WTC11 (cell line): ENCODE data around the gene EIF5A. TPM values are rescaled to one million over a fixed set of nuclear protein-coding genes. Genes with fewer than 3 reads are reported as not detected.

Experiments used
- ATAC-seq: fragments of 200-7000 bp; cut with Tn5 transposase; 2 replicates; pipeline ENCODE4 v1.10.0; 2021; ENCODE audit warnings: mild to moderate bottlenecking, moderate library complexity
- CTCF ChIA-PET: fragments of 300-600 bp; sonication (Branson Sonifier 250); formaldehyde crosslinking; loops from one replicate; lab custom pipeline; 2021; ENCODE audit warnings: antibody characterized with exemption; lab: Charles Lee
- POLR2A ChIA-PET: fragments of 350-600 bp; sonication (Branson Sonifier 250); formaldehyde crosslinking; loops from one replicate; lab custom pipeline; 2021; ENCODE audit warnings: antibody characterized with exemption; lab: Charles Lee
- DNase-seq: peaks from one replicate; pipeline ENCODE4 v3.0.0; 2021; ENCODE audit warnings: low spot score
- H3K27ac Mint-ChIP-seq: 2 replicates; pipeline ENCODE4 v1.8.0; 2021; ENCODE audit warnings: mixed read lengths
- H3K27me3 Mint-ChIP-seq: 2 replicates; pipeline ENCODE4 v1.8.0; 2021; ENCODE audit warnings: low read depth, mild to moderate bottlenecking, moderate library complexity, mixed read lengths
- H3K36me3 Mint-ChIP-seq: 2 replicates; pipeline ENCODE4 v1.8.0; 2021; ENCODE audit warnings: mixed read lengths
- H3K4me1 Mint-ChIP-seq: 2 replicates; pipeline ENCODE4 v1.8.0; 2022; ENCODE audit warnings: mixed read lengths
- H3K4me3 Mint-ChIP-seq: 2 replicates; pipeline ENCODE4 v1.8.0; 2021; ENCODE audit warnings: mild to moderate bottlenecking, moderate library complexity, mixed read lengths
- H3K9me3 Mint-ChIP-seq: 2 replicates; pipeline ENCODE4 v1.8.0; 2021; ENCODE audit warnings: mixed read lengths
- ATF1 ChIP-seq: sonication (generic); formaldehyde crosslinking; IDR thresholded peaks from 2 replicates; pipeline ENCODE4 v1.8.1; 2023; ENCODE audit warnings: mild to moderate bottlenecking, moderate library complexity, missing genetic modification reagents
- ETV6 ChIP-seq: sonication (generic); formaldehyde crosslinking; IDR thresholded peaks from 2 replicates; pipeline ENCODE4 v1.8.1; 2022; ENCODE audit warnings: mild to moderate bottlenecking, missing genetic modification reagents
- JAZF1 ChIP-seq: fragments of 250-450 bp; sonication (Bioruptor Pico); IDR thresholded peaks from 2 replicates; pipeline ENCODE4 v1.9.0; 2021; ENCODE audit warnings: moderate library complexity, mild to moderate bottlenecking, inconsistent platforms
- NFYB ChIP-seq: sonication (generic); formaldehyde crosslinking; conservative IDR thresholded peaks from 2 replicates; pipeline ENCODE4 v1.8.0; 2022; ENCODE audit warnings: low read depth, missing genetic modification reagents
- TEAD4 ChIP-seq: sonication (generic); formaldehyde crosslinking; IDR thresholded peaks from 2 replicates; pipeline ENCODE4 v1.8.0; 2022; ENCODE audit warnings: mild to moderate bottlenecking, missing genetic modification reagents
- ZNF263 ChIP-seq: sonication (generic); formaldehyde crosslinking; IDR thresholded peaks from 2 replicates; pipeline ENCODE4 v1.8.1; 2022; ENCODE audit warnings: low read depth, mild to moderate bottlenecking, moderate library complexity, missing genetic modification reagents
- total RNA-seq: library from RNA; stranded (reverse); gene quantifications from 3 replicates; pipeline ENCODE4 v1.2.3, GENCODE V29; 2021
- TF ChIP-seq, protein P1 (sequence below): sonication (generic); formaldehyde crosslinking; conservative IDR thresholded peaks from 2 replicates; pipeline ENCODE4 v1.8.1; 2023; ENCODE audit warnings: mild to moderate bottlenecking, low read depth, missing genetic modification reagents, moderate library complexity
- TF ChIP-seq, protein P2 (sequence below): sonication (generic); formaldehyde crosslinking; IDR thresholded peaks from 2 replicates; pipeline ENCODE4 v1.8.1; 2022; ENCODE audit warnings: missing genetic modification reagents, borderline replicate concordance
- TF ChIP-seq, protein P3 (sequence below): fragments of 250-450 bp; sonication (Bioruptor Pico); IDR thresholded peaks from 2 replicates; pipeline ENCODE4 v2.1.2; 2022; ENCODE audit warnings: mild to moderate bottlenecking, moderate library complexity
- TF ChIP-seq, protein P4 (sequence below): sonication (generic); formaldehyde crosslinking; IDR thresholded peaks from 2 replicates; pipeline ENCODE4 v1.8.1; 2023; ENCODE audit warnings: mild to moderate bottlenecking, missing genetic modification reagents, borderline replicate concordance

EIF5A gene
- total RNA-seq, 1 experiment from 2014 or later = 1,021 TPM

DNA sequence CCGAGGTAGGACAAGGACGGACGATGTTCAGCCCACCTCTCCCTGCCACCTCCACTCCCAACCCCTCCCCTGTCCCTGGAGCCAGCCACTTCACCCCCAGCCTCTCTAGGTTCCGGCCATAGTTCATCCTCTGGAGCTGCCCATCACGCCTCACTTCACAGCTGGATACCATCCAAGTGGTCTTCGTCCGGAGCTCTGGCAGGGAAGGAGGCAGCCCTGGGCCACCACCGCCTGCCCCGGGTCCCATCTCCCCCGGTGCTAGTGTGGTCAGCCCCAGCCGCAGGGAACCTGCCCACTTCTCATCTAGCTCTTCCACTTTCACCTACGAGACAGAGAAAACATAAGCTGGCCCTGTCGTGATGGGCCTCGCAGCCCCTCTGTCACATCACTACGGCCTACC is 14.0 kb downstream of the EIF5A start:
- H3K4me1 Mint-ChIP-seq = no peaks in the 10 kb centered on the region
- H3K9me3 Mint-ChIP-seq = no peaks in the 10 kb centered on the region
- DNase-seq = no peak
- CTCF ChIA-PET = no interaction called here
- POLR2A ChIA-PET = interaction anchor here (1.6 kb wide), 1 partner anchor 8 kb away, joined by 6 read pairs; the partner anchor contains the start of gene NEURL4
- TF ChIP-seq NFYB (CRISPR knock-in tag) (no peak), ETV6 (CRISPR knock-in tag) (no peak), JAZF1 (CRISPR knock-in tag) (no peak), ATF1 (CRISPR knock-in tag) (no peak)
- TF ChIP-seq, protein P1, sequence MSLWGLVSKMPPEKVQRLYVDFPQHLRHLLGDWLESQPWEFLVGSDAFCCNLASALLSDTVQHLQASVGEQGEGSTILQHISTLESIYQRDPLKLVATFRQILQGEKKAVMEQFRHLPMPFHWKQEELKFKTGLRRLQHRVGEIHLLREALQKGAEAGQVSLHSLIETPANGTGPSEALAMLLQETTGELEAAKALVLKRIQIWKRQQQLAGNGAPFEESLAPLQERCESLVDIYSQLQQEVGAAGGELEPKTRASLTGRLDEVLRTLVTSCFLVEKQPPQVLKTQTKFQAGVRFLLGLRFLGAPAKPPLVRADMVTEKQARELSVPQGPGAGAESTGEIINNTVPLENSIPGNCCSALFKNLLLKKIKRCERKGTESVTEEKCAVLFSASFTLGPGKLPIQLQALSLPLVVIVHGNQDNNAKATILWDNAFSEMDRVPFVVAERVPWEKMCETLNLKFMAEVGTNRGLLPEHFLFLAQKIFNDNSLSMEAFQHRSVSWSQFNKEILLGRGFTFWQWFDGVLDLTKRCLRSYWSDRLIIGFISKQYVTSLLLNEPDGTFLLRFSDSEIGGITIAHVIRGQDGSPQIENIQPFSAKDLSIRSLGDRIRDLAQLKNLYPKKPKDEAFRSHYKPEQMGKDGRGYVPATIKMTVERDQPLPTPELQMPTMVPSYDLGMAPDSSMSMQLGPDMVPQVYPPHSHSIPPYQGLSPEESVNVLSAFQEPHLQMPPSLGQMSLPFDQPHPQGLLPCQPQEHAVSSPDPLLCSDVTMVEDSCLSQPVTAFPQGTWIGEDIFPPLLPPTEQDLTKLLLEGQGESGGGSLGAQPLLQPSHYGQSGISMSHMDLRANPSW (CRISPR knock-in tag) = no peak
- TF ChIP-seq, protein P2, sequence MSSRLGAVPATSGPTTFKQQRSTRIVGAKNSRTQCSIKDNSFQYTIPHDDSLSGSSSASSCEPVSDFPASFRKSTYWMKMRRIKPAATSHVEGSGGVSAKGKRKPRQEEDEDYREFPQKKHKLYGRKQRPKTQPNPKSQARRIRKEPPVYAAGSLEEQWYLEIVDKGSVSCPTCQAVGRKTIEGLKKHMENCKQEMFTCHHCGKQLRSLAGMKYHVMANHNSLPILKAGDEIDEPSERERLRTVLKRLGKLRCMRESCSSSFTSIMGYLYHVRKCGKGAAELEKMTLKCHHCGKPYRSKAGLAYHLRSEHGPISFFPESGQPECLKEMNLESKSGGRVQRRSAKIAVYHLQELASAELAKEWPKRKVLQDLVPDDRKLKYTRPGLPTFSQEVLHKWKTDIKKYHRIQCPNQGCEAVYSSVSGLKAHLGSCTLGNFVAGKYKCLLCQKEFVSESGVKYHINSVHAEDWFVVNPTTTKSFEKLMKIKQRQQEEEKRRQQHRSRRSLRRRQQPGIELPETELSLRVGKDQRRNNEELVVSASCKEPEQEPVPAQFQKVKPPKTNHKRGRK (CRISPR knock-in tag) = no peak
- TF ChIP-seq, protein P3, sequence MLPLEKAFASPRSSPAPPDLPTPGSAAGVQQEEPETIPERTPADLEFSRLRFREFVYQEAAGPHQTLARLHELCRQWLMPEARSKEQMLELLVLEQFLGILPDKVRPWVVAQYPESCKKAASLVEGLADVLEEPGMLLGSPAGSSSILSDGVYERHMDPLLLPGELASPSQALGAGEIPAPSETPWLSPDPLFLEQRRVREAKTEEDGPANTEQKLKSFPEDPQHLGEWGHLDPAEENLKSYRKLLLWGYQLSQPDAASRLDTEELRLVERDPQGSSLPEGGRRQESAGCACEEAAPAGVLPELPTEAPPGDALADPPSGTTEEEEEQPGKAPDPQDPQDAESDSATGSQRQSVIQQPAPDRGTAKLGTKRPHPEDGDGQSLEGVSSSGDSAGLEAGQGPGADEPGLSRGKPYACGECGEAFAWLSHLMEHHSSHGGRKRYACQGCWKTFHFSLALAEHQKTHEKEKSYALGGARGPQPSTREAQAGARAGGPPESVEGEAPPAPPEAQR (CRISPR knock-in tag) = no peak
- ATAC-seq = no peak
- peaks cover 53% of the 10 kb centered on the region for H3K36me3 Mint-ChIP-seq
- H3K27ac Mint-ChIP-seq = no peak overlapping the region
- H3K4me3 Mint-ChIP-seq = no peak overlapping the region
- no peaks in the 10 kb centered on the region for H3K27me3 Mint-ChIP-seq

DNA sequence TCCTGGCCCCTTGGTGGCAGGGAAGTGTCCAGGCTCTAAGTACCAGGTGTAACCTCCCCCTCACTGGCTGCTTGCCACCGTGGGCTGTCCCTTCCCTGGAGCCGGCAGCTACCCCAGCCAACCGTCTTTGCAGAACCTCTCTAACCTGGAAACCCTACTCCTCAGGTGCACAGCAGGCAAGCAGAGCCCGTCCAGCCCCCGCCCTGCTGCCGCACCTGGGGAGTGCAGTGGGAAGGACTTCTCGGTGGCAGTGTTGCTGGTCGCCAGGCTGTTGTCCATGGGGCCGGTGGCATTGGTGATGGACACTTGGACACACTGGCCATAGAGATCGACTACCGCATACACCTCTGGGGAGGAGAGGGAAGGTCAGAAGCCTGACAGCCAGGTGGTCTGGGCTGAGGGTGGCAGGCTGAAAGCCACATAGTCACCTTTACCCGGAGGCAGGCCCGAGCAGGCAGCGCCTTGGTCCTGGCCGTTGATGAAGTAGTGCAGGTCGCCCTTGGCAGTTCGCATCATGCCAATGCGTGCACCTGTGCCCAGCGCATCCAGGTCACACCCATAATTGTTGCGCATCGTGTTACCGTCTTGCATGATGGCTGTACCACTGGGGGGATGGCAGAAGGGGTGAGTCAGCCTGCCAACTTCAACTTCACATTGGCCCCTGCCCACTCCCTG is 15.2 kb downstream of the EIF5A start:
- POLR2A ChIA-PET = no interaction called here
- ATAC-seq (no peak), DNase-seq (no peak)
- no peak for TF ChIP-seq TEAD4
- TF ChIP-seq, protein P4, sequence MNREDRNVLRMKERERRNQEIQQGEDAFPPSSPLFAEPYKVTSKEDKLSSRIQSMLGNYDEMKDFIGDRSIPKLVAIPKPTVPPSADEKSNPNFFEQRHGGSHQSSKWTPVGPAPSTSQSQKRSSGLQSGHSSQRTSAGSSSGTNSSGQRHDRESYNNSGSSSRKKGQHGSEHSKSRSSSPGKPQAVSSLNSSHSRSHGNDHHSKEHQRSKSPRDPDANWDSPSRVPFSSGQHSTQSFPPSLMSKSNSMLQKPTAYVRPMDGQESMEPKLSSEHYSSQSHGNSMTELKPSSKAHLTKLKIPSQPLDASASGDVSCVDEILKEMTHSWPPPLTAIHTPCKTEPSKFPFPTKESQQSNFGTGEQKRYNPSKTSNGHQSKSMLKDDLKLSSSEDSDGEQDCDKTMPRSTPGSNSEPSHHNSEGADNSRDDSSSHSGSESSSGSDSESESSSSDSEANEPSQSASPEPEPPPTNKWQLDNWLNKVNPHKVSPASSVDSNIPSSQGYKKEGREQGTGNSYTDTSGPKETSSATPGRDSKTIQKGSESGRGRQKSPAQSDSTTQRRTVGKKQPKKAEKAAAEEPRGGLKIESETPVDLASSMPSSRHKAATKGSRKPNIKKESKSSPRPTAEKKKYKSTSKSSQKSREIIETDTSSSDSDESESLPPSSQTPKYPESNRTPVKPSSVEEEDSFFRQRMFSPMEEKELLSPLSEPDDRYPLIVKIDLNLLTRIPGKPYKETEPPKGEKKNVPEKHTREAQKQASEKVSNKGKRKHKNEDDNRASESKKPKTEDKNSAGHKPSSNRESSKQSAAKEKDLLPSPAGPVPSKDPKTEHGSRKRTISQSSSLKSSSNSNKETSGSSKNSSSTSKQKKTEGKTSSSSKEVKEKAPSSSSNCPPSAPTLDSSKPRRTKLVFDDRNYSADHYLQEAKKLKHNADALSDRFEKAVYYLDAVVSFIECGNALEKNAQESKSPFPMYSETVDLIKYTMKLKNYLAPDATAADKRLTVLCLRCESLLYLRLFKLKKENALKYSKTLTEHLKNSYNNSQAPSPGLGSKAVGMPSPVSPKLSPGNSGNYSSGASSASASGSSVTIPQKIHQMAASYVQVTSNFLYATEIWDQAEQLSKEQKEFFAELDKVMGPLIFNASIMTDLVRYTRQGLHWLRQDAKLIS (CRISPR knock-in tag) = no peak
- TF ChIP-seq ZNF263 = no peak
- TF ChIP-seq, all 79 proteins: peak for 0
- Mint-ChIP-seq H3K9me3 (no peaks in the 10 kb centered on the region), H3K27me3 (no peaks in the 10 kb centered on the region), H3K4me1 (no peaks in the 10 kb centered on the region), H3K36me3 (peaks cover 51% of the 10 kb centered on the region), H3K4me3 (no peak overlapping the region), H3K27ac (no peak overlapping the region)
- CTCF ChIA-PET = no interaction called here
